Kidney (tissue), 14 donors: ENCODE results near the gene CDK3. TPM values are rescaled to one million over a fixed set of nuclear protein-coding genes. Genes with fewer than 3 reads are reported as not detected.
A peak's percentile ranks its signal among the peaks of the same experiment; 100 is the strongest.

ENCODE experiments used
- DNase-seq, 5 donors: peaks; one replicate each; pipeline ENCODE4 v3.0.0-alpha.2; 2013 to 2020
- FAIRE-seq: peaks from 2 replicates; lab custom pipeline; 2012; peaks lifted over from hg19 to GRCh38; lab: Jason Lieb, UNC
- H3K27ac ChIP-seq, 2 donors: one replicate each; pipeline ENCODE4 v1.7.0; 2013; ENCODE audit warnings: low read depth in 2 of 2, low read length in 2 of 2, inconsistent platforms in 1 of 2
- H3K27me3 ChIP-seq: one replicate; pipeline ENCODE4 v1.7.1; 2013; ENCODE audit warnings: low read length, inconsistent platforms; ENCODE audit not compliant: control insufficient read depth, insufficient read depth
- H3K36me3 ChIP-seq, 3 donors: one replicate each; pipeline versions ENCODE4 v1.7.0 to v1.7.1; 2013; ENCODE audit warnings: low read length in 3 of 3, control low read depth in 1 of 3, inconsistent platforms in 1 of 3; ENCODE audit not compliant: insufficient read depth in 3 of 3, control insufficient read depth in 2 of 3
- H3K4me1 ChIP-seq, 3 donors: one replicate each; pipeline versions ENCODE4 v1.7.0 to v1.7.1; 2013; ENCODE audit warnings: low read length in 3 of 3, inconsistent platforms in 1 of 3, low read depth in 1 of 3; ENCODE audit not compliant: control insufficient read depth in 2 of 3, insufficient read depth in 2 of 3
- H3K4me3 ChIP-seq, 3 donors: one replicate each; pipeline versions ENCODE4 v1.7.0 to v1.8.1; 2013; ENCODE audit warnings: low read length in 3 of 3, control low read depth in 1 of 3, inconsistent platforms in 1 of 3
- H3K9ac ChIP-seq, 3 donors: one replicate each; pipeline versions ENCODE4 v1.7.0 to v1.7.1; 2013; ENCODE audit warnings: low read length in 3 of 3, control low read depth in 1 of 3, inconsistent platforms in 1 of 3
- H3K9me3 ChIP-seq, 3 donors: one replicate each; pipeline versions ENCODE4 v1.7.0 to v1.7.1; 2013; ENCODE audit warnings: low read length in 3 of 3, control low read depth in 1 of 3, inconsistent platforms in 1 of 3; ENCODE audit not compliant: control insufficient read depth in 2 of 3, insufficient read depth in 1 of 3
- CTCF ChIP-seq: IDR thresholded peaks from 3 replicates; pipeline ENCODE4 v1.5.1; 2012; ENCODE audit warnings: mild to moderate bottlenecking, moderate library complexity, borderline replicate concordance; ENCODE audit not compliant: insufficient read depth; ENCODE audit errors: extremely low read depth
- intact Hi-C: fragments of 100-400 bp; cut with DNase I; formaldehyde crosslinking; loops from one replicate; pipeline ENCODE4 v1.11.1; 2022
- polyA plus RNA-seq: library from polyadenylated mRNA; stranded (reverse); fragments of 350-450 nt; fragmentation: Illumina TruSeq; extraction: RNeasy Lipid Tissue Mini Kit (QIAGEN cat#74804); gene quantifications from one replicate; pipeline ENCODE4 v1.2.3, GENCODE V29; 2014; ENCODE audit warnings: low read depth, low replicate concordance; ENCODE audit not compliant: insufficient read depth
- total RNA-seq: library from RNA; stranded (reverse); fragmentation: NEBNext Ultra II Directional; extraction: Animal tissue kit (Norgen Biotek cat#: 25700); gene quantifications from one replicate; pipeline ENCODE4 v1.2.1, GENCODE V29; 2021
- donor health status: control.
- donor health status: control.
- donor health status: control.
- donor health status: control.
- donor health status: control.
- donor health status: DM: yes; HTN: yes; CAD: no.
- donor health status: Normal renal cell carcinoma (clear cell type).

The CDK3 gene
- total and polyA plus RNA-seq, 2 donors from 2014 or later: 7.1 to 7.4 TPM

GRCh38 chr17:76019833-76020467 is 19.3 kb downstream of the CDK3 start:
- DNase-seq: no peak
- H3K9me3 ChIP-seq: no peaks in the 10 kb centered on the region
- peak overlapping the region in 1 of 3 donors; percentile 3 for H3K9ac ChIP-seq
- intact Hi-C loops: loop anchor here (10.0 kb wide), 1 partner anchor 265 kb away; no protein-coding TSS in a partner anchor
- no peak overlapping the region for H3K4me3 ChIP-seq
- no peaks in the 10 kb centered on the region for H3K36me3 ChIP-seq
- no peak for TF ChIP-seq CTCF
- peak overlapping the region in 1 of 2 donors; percentile 13 for H3K27ac ChIP-seq
- no peaks in the 10 kb centered on the region for H3K4me1 ChIP-seq
- FAIRE-seq: no peak
- no peaks in the 10 kb centered on the region for H3K27me3 ChIP-seq

DNA sequence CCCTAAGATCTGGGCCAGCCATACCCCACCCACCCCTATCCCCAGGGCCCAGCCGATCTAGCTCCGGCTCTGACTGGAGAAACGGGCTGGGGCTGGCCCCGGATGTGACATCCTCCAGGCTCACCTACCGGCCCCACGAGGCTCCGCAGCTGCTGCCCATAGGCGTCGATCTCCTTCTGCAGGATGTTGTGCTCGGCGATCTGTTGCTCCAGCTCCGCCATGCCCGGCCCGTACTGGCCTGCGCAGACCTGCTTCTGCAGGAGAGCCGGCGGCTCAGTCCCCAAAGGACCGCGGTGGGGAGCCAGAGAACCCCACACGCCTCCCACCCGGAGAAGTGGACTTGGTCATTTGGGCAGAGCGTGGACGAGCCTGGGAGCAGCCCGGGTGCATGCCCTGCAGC is 21.6 kb downstream of the CDK3 start:
- TF ChIP-seq CTCF: no peak
- Histone ChIP-seq H3K4me1 (peaks cover 0 to under 1% (median 0%) of the 10 kb centered on the region in 3 donors), H3K9ac (no peak overlapping the region), H3K36me3 (no peaks in the 10 kb centered on the region), H3K4me3 (no peak overlapping the region), H3K27me3 (no peaks in the 10 kb centered on the region), H3K27ac (no peak overlapping the region), H3K9me3 (no peaks in the 10 kb centered on the region)
- DNase-seq (no peak), FAIRE-seq (no peak)
- intact Hi-C loops: no loop called here

DNA sequence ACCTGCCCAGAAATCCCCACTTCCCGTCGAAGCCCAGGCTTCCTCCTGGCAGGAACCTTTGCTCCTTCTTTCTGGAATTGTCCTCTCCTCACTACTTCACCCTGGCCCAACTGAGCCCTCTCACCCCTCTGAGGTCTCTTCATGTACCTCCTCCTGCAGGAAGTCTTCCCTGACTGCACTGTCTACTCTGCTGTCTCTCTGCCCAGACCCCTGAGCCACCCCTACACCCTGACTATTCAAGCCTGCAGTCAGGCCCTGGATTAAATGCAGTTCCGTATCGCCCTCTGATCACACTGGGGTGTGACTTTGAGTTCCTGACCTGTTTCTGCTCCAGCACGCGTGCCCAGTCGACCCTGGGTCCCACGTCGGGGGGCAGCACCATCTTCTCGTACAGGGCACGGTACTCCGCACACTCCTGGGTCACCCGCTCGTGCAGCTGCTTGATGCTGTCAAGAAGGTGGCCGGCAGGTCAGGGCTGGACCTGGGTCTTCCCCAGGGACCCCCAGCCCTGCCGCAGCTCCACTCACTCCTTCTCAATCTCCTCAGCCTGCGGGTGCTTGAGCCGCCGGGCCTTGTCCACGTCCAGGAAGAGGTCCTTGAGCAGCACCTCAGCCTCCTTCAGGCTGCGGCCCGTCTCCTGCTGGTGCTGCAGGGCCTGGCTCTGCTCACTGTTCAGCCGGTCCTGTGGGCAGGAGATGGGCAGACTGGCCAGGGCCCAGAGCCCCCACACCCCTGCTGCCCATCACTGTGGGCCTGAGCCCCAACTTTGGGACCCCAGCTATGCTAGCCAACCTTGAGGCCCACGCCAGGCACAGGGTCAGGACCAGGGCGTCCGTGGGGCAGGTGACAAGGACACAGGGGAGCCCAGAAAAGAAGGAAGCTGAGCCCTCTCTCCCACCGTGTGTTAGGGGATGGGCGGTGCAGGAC is 22.6 kb downstream of the CDK3 start:
- Histone ChIP-seq H3K27ac (no peak overlapping the region), H3K4me3 (no peak overlapping the region), H3K27me3 (no peaks in the 10 kb centered on the region), H3K9ac (no peak overlapping the region), H3K4me1 (peaks cover 0 to 3% (median 0%) of the 10 kb centered on the region in 3 donors), H3K9me3 (no peaks in the 10 kb centered on the region), H3K36me3 (no peaks in the 10 kb centered on the region)
- intact Hi-C loops: no loop called here
- FAIRE-seq: no peak
- TF ChIP-seq CTCF: no peak
- no peak for DNase-seq
